K562 (cell line): ENCODE measurements around the gene SMAD4. TPM values are rescaled to one million over a fixed set of nuclear protein-coding genes. Genes with fewer than 3 reads are reported as not detected.

ENCODE experiments used
- ARID2 ChIP-seq: fragments of 450-650 bp; IDR thresholded peaks from 2 replicates; pipeline ENCODE4 v1.6.1; 2017; ENCODE audit warnings: antibody characterized with exemption, mild to moderate bottlenecking
- CBFB ChIP-seq: sonication (generic); formaldehyde crosslinking; IDR thresholded peaks from 2 replicates; pipeline ENCODE4 v1.4.0; 2020; ENCODE audit warnings: mild to moderate bottlenecking, missing genetic modification reagents
- CREM ChIP-seq: IDR thresholded peaks from 2 replicates; pipeline ENCODE4 v1.6.1; 2014; ENCODE audit warnings: antibody characterized with exemption, low read depth
- E2F3 ChIP-seq: fragments of 250-450 bp; sonication (Bioruptor Pico); IDR thresholded peaks from 2 replicates; pipeline ENCODE4 v1.4.0; 2020; ENCODE audit warnings: mild to moderate bottlenecking
- FOXJ3 ChIP-seq: sonication (generic); formaldehyde crosslinking; IDR thresholded peaks from 2 replicates; pipeline ENCODE4 v1.4.0; 2020; ENCODE audit warnings: mild to moderate bottlenecking, missing genetic modification reagents
- FOXO4 ChIP-seq: fragments of 450-650 bp; formaldehyde crosslinking; IDR thresholded peaks from 2 replicates; pipeline ENCODE4 v1.4.0; 2020; ENCODE audit warnings: mild to moderate bottlenecking, moderate library complexity
- MAZ ChIP-seq, 2 experiments: fragments of 450-650 bp in 1 of 2; sonication (generic) in 1 of 2; formaldehyde crosslinking; IDR thresholded peaks in 1 of 2; conservative IDR thresholded peaks in 1 of 2; 2 replicates each; pipeline versions ENCODE4 v1.4.0 to v1.5.0; 2020; ENCODE audit warnings: mild to moderate bottlenecking in 1 of 2, missing genetic modification reagents in 1 of 2
- RAD21 ChIP-seq, 2 experiments: fragments of 250-450 bp in 1 of 2; fragments of 450-650 bp in 1 of 2; sonication (Bioruptor Pico) in 1 of 2; formaldehyde crosslinking in 1 of 2; IDR thresholded peaks in 1 of 2; conservative IDR thresholded peaks in 1 of 2; 2 replicates each; pipeline versions ENCODE4 v1.4.0 to v1.8.0; 2020 to 2022; ENCODE audit warnings: mild to moderate bottlenecking in 2 of 2, moderate library complexity in 1 of 2
- RB1 ChIP-seq: fragments of 450-650 bp; IDR thresholded peaks from 2 replicates; pipeline ENCODE4 v1.6.1; 2017; ENCODE audit warnings: low read depth, mild to moderate bottlenecking
- STAG1 ChIP-seq: sonication (generic); formaldehyde crosslinking; IDR thresholded peaks from 2 replicates; pipeline ENCODE4 v1.5.0; 2020; ENCODE audit warnings: missing genetic modification reagents, borderline replicate concordance
- ZNF639 ChIP-seq, 2 experiments: fragments of 200-800 bp in 1 of 2; sonication (Bioruptor generic) in 1 of 2; sonication (generic) in 1 of 2; formaldehyde crosslinking in 1 of 2; IDR thresholded peaks in 1 of 2; conservative IDR thresholded peaks in 1 of 2; 2 replicates each; pipeline versions ENCODE4 v1.5.0 to v1.6.1; 2016 to 2020; ENCODE audit warnings: missing compliant biosample characterization in 1 of 2, missing genetic modification characterization in 1 of 2, missing genetic modification reagents in 1 of 2
- ZNF696 ChIP-seq: fragments of 250-450 bp; sonication (Bioruptor Pico); conservative IDR thresholded peaks from 2 replicates; pipeline ENCODE4 v1.4.0; 2020; ENCODE audit warnings: mild to moderate bottlenecking, moderate library complexity
- polyA plus RNA-seq, 8 experiments: library from polyadenylated mRNA; depleted of rRNA in 4 of 8; stranded (reverse) in 5 of 8; unstranded in 3 of 8; fragments of >200 nt; fragmentation: Nextera tagmentation in 2 of 8; fragmentation: Illumina TruSeq in 1 of 8; extraction: Ambion mirVana in 2 of 8; extraction: Trizol in 1 of 8; gene quantifications; 2 replicates each; pipeline versions ENCODE4 v1.2.1 to v1.2.3, GENCODE V29; 2011 to 2014; ENCODE audit warnings: inconsistent platforms in 1 of 8, missing spikeins in 1 of 8
- total RNA-seq, 7 experiments: library from RNA; depleted of rRNA in 6 of 7; stranded (reverse); fragments of >200 nt in 6 of 7; fragmentation: Illumina TruSeq in 2 of 7; extraction: Trizol in 2 of 7; gene quantifications; 2 replicates each; pipeline versions ENCODE4 v1.2.1 to v1.2.3, GENCODE V29; 2011 to 2021; ENCODE audit warnings: low replicate concordance in 1 of 7
- TF ChIP-seq, protein P1 (sequence below), 3 experiments: IDR thresholded peaks in 2 of 3; conservative IDR thresholded peaks in 1 of 3; 2 replicates each; pipeline ENCODE4 v1.5.1; 2011 to 2012; ENCODE audit warnings: low read length in 3 of 3, mild to moderate bottlenecking in 3 of 3, control low read depth in 2 of 3, improper control_type of control experiment in 1 of 3, inconsistent platforms in 1 of 3, low read depth in 1 of 3, mixed read lengths in 1 of 3, moderate library complexity in 1 of 3; ENCODE audit not compliant: insufficient read depth in 2 of 3
- TF ChIP-seq, protein P2 (sequence below): fragments of 450-650 bp; IDR thresholded peaks from 2 replicates; pipeline ENCODE4 v1.7.1; 2018; ENCODE audit warnings: mild to moderate bottlenecking, low read depth; ENCODE audit not compliant: partially characterized antibody
- TF ChIP-seq, protein P3 (sequence below): fragments of 450-650 bp; formaldehyde crosslinking; IDR thresholded peaks from 2 replicates; pipeline ENCODE4 v1.4.0; 2020; ENCODE audit warnings: mild to moderate bottlenecking, moderate library complexity
- TF ChIP-seq, protein P4 (sequence below): fragments of 250-450 bp; sonication (Bioruptor Pico); IDR thresholded peaks from 2 replicates; pipeline ENCODE4 v1.6.1; 2021; ENCODE audit warnings: mild to moderate bottlenecking

Gene SMAD4
- total and polyA plus RNA-seq, 9 of the 15 experiments (the other 6 are each of a cell fraction or from before 2014, with no cell fraction given): 5.7 to 55.0 (median 39.4) TPM

DNA sequence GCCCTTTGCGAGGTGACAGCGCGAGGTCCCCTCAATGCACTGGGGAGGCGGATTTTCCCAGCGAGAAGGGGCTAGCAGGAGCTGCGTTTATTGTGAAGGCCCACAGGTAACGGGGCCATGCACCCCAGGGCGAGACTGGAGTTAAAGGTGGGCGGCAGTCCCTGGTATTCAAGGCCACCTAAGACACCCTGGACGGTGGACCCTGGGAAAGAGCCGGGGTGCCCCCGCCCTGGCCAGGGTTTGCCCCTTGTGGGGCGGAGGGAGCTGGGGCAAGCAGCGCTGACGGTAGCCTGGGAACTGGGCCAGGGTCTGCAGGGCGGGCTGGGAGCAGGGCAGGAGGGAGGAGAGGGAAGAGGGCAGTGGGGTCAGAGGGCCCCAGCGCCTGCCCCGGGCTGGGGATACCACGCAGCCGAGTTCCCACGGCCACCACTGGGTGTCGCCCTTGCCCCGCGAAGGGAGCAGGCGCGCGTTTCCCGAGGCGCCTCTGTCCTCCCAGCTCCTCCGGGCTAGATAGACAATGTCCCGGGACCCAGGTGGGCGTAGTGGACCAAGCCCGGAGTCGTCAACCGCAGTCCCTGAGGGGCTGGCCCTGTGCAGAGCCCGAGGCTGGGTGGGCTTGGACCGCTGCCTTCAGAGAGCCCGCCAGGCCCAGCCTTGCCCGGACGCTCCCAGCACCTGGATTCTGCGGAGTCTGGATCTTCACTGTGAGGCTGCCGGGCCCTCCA lies 80.2 kb downstream of the SMAD4 start (continued):
- TF ChIP-seq, protein P1, sequence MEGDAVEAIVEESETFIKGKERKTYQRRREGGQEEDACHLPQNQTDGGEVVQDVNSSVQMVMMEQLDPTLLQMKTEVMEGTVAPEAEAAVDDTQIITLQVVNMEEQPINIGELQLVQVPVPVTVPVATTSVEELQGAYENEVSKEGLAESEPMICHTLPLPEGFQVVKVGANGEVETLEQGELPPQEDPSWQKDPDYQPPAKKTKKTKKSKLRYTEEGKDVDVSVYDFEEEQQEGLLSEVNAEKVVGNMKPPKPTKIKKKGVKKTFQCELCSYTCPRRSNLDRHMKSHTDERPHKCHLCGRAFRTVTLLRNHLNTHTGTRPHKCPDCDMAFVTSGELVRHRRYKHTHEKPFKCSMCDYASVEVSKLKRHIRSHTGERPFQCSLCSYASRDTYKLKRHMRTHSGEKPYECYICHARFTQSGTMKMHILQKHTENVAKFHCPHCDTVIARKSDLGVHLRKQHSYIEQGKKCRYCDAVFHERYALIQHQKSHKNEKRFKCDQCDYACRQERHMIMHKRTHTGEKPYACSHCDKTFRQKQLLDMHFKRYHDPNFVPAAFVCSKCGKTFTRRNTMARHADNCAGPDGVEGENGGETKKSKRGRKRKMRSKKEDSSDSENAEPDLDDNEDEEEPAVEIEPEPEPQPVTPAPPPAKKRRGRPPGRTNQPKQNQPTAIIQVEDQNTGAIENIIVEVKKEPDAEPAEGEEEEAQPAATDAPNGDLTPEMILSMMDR (IDR thresholded peaks at IDR 0.05 in 2 of 3, conservative IDR thresholded peaks at IDR 0.05 in 1 of 3; ENCODE audit: insufficient read depth in 2 of 3, low read depth in 1 of 3, low read length in 3 of 3): peak; percentile 70 to 86 (median 73)
- TF ChIP-seq FOXO4 (CRISPR knock-in tag): no peak
- TF ChIP-seq ARID2: 0 out of 2 replicates have a peak, but pooled peaks have one; percentile 51
- TF ChIP-seq, protein P2, sequence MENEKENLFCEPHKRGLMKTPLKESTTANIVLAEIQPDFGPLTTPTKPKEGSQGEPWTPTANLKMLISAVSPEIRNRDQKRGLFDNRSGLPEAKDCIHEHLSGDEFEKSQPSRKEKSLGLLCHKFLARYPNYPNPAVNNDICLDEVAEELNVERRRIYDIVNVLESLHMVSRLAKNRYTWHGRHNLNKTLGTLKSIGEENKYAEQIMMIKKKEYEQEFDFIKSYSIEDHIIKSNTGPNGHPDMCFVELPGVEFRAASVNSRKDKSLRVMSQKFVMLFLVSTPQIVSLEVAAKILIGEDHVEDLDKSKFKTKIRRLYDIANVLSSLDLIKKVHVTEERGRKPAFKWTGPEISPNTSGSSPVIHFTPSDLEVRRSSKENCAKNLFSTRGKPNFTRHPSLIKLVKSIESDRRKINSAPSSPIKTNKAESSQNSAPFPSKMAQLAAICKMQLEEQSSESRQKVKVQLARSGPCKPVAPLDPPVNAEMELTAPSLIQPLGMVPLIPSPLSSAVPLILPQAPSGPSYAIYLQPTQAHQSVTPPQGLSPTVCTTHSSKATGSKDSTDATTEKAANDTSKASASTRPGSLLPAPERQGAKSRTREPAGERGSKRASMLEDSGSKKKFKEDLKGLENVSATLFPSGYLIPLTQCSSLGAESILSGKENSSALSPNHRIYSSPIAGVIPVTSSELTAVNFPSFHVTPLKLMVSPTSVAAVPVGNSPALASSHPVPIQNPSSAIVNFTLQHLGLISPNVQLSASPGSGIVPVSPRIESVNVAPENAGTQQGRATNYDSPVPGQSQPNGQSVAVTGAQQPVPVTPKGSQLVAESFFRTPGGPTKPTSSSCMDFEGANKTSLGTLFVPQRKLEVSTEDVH: no peak
- TF ChIP-seq FOXJ3: no peak
- no peak for TF ChIP-seq ZNF639 (CRISPR knock-in tag; conservative IDR thresholded peaks at IDR 0.05 in 1 of 2, IDR thresholded peaks at IDR 0.05 in 1 of 2)
- TF ChIP-seq MAZ (CRISPR knock-in tag; conservative IDR thresholded peaks at IDR 0.05 in 1 of 2, IDR thresholded peaks at IDR 0.05 in 1 of 2): peak in 1 of 2 experiments; percentile 43; a peak in 1 of 4 replicates
- TF ChIP-seq, protein P3, sequence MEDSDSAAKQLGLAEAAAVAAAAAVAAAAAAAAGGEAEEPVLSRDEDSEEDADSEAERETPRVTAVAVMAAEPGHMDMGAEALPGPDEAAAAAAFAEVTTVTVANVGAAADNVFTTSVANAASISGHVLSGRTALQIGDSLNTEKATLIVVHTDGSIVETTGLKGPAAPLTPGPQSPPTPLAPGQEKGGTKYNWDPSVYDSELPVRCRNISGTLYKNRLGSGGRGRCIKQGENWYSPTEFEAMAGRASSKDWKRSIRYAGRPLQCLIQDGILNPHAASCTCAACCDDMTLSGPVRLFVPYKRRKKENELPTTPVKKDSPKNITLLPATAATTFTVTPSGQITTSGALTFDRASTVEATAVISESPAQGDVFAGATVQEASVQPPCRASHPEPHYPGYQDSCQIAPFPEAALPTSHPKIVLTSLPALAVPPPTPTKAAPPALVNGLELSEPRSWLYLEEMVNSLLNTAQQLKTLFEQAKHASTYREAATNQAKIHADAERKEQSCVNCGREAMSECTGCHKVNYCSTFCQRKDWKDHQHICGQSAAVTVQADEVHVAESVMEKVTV (CRISPR knock-in tag): peak; percentile 73
- TF ChIP-seq STAG1 (CRISPR knock-in tag): peak; percentile 85
- 0 out of 2 replicates have a peak, but pooled peaks have one; percentile 29 for TF ChIP-seq CREM
- TF ChIP-seq CBFB (CRISPR knock-in tag): no peak
- peak; percentile 85 to 90 for TF ChIP-seq RAD21 (CRISPR knock-in tag; conservative IDR thresholded peaks at IDR 0.05 in 1 of 2, IDR thresholded peaks at IDR 0.05 in 1 of 2)
- peak; percentile 25; the same call in 1 of the 2 replicates for TF ChIP-seq RB1
- TF ChIP-seq E2F3 (CRISPR knock-in tag): no peak
- no peak for TF ChIP-seq ZNF696 (CRISPR knock-in tag)
- TF ChIP-seq, protein P4, sequence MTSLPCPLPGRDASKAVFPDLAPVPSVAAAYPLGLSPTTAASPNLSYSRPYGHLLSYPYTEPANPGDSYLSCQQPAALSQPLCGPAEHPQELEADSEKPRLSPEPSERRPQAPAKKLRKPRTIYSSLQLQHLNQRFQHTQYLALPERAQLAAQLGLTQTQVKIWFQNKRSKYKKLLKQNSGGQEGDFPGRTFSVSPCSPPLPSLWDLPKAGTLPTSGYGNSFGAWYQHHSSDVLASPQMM (CRISPR knock-in tag): no peak
